Fibroblast of the conjunctiva (primary cell): Measurements from ENCODE around the gene ZHX3.
"Not testable (repeated sequence)": the region's sequence is repeated elsewhere in the genome, so short reads cannot be mapped to it uniquely, and the experiment has no call there.

Experiments used
- DNase-seq: peaks from one replicate; pipeline ENCODE4 v3.0.0-alpha.2; 2010; ENCODE audit warnings: low read depth

The ZHX3 gene

DNA sequence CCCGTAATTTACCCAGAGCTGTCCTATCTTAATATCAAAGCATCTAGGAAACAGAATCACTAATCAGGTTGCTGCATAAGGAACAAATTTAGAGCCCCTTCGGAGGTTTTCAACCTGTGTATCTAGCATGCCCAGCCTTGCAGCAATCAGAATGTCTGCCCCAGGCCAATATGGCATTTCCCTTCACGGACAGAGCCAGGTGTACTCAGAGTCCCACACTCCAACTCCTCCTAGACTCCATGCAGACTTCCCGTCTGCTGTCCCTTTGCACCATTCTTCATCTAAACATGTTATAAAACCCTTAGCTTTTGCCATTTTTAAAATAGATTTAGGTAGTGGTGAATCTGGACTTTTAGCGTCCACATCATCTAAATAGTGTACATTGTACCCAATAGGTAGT lies 61.0 kb downstream of the ZHX3 start:
- DNase-seq, result no peak

DNA sequence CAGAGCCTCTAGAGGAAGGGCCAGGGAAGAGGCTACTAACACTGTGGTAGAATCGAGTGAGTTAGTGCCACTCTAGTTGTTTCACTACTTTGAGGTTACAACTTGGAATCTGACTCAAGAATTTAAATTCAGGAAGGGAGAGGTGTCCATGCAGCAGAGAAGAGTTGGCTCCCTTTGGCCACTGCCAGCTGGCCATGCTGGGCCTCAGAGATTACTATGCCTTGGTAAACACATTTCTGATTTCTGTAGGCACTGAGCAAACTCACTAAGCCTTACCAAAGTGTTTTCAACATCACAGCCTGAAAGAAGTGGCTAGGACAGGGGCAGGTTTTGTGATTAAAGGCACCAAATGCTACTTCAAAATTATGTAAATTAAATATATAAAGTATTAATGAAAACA lies 61.9 kb downstream of the ZHX3 start:
- no peak for DNase-seq

DNA sequence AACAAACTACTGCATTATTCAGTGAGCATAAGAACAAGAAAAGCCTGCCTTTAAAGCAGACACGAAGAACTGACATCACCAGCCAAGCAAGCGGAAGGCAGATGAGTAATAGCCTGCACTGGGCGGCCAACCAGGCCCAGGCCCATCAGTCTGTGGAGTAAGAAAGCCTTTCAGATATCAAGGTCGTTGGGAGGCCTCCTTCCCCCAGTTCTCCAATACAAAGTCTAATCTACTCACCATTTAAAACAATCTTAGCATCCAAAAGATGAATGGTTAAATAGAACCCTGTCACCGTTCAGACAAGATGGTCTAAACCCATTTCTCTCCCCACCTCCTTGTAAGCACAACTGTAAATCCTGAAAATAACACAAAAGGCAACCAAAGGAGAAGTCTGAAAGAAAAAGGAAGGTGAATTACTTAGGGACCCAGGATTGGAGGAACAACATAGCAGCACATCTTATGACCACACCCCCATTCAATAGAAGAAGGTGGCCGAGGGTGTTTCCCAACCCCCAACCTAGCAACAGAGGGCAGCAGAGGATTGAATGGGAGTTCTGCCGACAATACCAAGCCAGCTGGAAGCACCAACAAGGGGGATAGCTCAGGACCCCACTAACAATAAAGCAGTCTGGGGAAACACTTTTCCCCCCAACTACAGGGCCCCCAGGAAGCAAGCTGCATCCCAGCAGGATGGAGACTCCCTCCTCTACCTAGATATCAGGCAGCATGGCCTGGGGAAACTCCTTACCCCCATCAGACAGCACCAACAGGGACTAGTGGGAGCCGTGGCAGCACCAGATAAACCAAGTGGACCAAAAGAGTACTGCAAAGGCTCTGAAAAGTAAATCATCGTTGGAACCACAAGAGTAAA lies 67.9 kb downstream of the ZHX3 start:
- peak; percentile 88 for DNase-seq

DNA sequence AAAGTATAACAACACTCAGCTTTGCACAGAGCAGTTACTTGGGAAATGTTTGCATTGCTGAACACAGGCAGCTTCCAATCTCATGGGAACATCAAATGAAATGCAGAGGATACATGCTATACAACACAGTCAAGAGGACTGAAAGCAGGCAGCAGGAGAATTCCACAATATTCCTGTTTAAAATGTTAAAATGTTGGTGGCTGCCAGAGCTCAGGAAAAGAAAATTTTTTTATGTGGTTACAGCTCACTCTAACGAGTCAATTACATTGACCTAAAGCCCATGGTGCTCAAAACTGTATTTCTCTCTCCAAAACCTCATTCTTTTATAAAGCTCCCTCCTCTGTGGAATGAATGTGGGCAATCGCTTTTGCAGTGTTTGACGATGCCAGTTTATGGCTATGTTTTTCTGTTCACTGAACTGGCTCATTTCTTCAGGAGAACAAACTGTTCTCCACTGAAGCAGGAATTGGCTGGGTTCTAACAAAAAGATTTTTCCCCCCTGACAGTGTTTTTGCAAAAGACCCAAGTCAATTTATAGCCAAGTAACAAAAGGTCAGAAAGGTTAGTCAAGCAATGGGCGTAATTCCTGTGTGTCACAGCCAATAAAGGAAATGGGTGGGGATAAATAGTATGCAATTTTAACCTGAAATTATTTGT lies 69.0 kb downstream of the ZHX3 start:
- peak; percentile 95 for DNase-seq

DNA sequence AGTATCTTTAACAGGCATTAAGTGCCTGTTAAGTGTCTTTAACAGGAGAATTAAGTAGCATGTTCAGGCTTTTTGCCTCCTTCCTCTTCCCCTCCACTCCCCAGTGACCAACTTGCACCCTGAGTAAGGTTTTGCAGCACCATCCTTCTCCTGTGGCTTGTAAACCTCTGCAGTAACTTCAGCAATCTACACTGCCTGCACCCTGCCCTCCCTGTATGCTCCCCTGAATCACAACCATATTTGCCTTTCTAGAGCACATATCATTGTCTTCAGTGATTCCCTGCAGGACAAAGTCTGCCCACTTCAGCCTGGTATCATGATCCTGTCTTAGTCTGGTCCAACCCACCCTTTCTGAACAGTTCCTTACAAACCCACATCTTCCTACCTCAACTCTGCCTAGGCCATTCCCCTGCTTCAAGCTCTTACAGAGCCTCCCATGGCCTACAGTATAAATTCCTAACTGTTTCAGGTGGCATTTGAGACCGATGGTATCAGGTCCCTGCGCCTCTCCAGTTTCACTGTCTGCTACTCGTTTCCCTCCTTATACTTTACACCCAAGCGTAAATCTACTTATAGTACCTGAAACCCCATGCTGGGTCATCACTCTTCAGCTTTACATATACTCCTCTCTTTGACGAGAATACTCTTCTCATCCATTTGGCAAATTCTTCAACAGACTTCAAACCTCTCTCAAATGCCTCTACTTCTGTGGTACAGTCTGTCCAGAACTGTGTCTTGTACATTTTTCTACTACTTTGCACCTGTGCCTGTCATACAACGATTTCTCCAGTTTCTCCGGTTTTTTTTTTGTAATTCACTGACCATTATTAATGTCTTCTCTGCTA lies 69.8 kb downstream of the ZHX3 start:
- DNase-seq, result no peak

DNA sequence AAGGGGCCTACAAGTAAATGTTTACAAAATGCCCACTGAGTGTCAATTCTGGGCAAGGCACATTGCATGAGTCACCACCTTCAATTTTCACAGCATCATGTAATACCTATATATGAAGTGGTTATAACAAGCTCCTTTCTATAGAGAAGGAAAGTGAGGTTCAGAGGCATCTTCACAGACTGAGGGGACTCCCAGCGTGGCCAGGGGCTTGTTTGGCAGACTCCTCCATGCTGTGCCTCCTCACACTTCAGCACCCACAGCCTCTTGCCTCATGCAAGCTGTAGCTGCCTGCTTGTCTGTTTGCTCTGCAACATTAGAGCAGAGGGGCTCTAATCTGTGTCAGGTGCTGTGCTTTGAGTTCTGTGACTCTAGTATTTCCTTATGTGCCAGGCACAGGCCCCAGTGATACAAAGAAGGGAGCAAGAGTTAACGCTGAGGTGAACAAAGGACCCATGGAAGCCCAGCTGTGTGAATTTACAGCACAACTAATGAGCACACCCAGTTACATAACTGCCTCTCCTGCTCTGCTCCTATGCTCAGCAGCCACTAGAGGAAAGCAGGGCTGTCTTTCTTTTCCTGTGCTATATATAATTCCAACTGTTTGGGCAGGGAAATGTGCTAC lies 72.3 kb downstream of the ZHX3 start:
- DNase-seq, result no peak

DNA sequence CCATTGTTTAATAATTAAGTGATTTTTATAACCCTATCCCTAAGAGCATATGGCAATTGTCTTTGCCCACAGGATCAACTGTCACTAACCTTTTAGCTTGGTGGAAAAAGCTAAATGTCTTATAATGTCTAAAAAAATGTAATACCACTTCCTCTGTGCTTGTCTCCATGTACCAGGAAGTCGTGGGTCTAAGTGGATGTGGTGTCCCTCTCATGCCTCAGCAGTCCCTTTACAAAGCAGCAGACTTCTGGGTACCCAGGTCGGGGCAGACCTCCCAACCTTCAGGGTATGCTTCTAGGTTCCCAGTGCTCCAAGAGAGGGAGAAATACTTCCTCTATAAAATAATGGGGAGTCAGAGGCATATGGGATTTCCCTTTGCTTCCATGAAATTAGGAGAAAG lies 74.7 kb downstream of the ZHX3 start:
- no peak for DNase-seq

DNA sequence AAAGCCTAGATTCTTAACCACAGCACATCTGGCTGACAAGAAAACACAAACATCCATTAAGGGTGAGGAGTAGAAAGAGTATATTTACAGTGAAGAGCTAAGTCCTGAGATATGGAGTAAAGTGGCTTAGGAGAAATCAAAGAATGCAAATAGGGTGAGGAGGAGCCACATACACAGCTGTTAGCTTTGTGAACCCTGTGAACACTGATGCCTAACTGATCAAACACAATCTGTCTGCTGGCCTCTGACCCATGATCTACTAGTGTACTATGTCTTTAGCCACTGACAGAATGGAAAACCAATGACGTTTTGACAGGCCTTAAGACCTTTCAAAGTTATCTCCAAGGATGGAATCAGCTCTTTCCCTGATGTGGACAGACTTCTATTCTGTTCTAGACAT lies 75.2 kb downstream of the ZHX3 start:
- DNase-seq, result no peak

DNA sequence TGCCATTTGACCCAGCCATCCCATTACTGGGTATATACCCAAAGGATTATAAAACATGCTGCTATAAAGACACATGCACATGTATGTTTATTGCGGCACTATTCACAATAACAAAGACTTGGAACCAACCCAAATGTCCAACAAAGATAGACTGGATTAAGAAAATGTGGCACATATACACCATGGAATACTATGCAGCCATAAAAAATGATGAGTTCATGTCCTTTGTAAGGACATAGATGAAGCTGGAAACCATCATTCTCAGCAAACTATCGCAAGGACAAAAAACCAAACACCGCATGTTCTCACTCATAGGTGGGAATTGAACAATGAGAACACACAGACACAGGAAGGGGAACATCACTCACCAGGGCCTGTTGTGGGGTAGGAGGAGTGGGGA lies 80.3 kb downstream of the ZHX3 start:
- DNase-seq, result not testable (repeated sequence)

DNA sequence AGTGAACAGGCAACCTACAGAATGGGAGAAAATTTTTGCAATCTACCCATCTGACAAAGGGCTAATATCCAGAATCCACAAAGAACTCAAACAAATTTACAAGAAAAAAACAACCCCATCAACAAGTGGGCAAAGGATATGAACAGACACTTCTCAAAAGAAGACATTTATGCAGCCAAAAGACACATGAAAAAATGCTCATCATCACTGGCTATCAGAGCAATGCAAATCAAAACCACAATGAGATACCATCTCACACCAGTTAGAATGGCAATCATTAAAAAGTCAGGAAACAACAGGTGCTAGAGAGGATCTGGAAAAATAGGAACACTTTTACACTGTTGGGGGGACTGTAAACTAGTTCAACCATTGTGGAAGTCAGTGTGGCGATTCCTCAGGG lies 80.7 kb downstream of the ZHX3 start:
- DNase-seq, result not testable (repeated sequence)

DNA sequence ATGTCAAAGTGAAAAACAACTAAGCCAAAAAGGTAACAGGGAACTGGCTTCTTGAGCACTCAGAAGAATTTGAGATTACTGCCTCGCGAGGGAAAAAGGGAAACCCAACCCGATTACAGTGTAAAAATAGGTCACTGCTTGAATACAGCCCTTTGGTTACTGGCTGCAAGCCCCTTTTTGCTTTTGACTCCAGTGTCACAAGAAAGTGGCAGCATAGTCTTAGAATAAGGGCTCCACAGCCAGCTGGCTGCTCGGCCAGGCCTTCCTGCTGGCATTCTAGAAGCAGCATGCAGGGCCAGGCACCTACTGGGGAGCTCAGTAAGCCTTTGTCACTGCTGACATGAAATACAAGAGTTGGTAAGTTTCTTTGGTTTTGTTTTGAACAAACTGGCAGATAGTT lies 83.0 kb downstream of the ZHX3 start:
- DNase-seq, result no peak

DNA sequence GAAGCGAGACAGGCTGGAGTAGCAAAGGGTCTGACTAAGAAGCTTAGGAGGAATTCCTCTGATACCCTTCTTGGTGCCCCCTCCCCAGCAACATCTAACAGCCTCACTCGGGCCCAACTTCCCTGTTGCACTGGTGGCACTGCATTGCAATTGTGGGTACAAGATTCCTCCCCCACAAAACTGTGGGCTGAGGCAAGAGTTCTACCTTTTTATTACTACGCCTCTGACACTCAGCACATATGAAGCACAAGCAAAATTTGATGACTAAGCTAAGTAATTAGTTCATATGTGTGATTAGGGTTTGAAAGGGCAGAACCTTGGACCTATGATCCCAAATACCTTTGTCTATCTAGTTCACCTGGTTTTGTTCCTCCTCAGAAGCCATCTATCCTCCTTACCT lies 83.5 kb downstream of the ZHX3 start:
- DNase-seq, result no peak

DNA sequence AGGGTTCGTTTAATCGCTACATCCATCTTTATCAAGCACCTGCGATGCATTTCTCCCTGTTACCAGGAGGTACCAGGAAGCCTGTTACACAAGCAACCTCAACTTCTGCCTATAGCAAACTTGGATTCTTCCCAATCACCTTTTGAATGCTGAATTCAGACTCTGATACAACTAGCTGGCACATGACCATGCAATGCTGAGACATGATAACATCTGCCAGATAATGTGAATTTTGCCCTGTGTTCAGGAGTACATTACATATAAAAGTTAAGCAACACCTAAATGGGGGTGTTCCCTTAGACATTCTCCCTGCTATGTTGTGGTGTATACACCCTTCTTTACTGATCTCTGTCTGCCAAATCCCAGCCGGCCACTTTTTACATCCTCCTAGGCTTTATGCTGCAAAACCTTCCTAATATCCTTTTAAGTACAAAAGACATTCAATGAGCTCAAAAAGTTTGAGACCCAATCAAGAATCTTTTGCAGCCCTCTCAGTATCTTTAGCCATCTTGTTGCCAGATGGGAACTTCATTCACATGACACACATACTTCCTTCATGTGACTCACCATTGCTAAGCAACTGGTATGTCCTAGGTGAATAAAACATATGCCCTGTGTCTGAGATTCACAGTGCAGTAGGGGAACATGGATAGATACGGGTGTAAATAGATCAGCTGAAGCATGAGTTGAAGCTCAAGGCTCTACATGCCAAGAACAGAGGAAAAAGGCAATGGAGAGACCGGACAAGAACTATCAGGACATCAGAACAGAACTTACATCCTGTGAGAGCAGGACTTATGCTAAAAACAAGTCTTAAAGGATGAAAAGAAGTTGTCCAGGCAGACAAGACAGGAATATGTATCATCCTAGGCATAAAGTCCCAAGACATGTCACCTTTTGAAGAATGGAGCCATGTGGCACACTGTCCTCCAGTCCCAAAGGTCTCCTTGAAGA lies 84.3 kb downstream of the ZHX3 start:
- DNase-seq, result peak; percentile 92

DNA sequence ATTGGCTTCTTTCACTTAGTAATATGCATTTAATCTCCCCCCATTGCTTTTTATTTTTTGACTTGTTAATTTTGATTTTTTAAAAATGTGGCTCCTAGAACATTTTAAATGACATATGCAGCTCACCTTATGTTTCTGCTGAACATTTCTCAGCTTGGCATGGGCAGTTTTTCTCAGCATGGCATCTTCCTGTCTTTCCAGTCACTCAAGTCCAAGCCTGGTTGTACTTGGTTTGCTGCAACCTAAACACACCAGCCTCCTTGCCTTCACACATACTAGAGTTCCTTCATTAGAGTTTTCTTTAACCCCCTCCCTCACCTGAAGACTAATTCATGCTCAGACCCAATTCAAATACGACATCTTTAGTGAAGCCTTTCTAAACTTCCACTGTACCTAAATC lies 86.4 kb downstream of the ZHX3 start:
- DNase-seq, result no peak

DNA sequence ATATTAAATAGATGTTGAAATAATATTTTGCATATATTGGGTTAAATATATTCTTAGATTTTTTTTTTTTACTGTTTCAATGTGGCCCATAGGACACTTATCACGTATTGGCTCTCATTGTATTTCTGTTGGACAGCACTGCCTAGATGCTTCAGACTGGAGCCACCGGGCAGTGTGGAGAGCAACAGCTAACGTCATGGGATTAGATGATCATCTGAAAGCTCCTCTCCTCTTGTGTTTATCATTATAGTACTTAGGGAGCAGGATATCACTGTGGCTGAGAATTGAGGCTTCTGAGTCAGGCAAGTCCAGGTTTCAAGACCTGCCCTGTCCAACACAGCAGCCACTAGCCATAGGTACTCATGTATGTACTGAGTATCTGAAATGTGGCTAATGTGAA lies 87.4 kb downstream of the ZHX3 start:
- no peak for DNase-seq

DNA sequence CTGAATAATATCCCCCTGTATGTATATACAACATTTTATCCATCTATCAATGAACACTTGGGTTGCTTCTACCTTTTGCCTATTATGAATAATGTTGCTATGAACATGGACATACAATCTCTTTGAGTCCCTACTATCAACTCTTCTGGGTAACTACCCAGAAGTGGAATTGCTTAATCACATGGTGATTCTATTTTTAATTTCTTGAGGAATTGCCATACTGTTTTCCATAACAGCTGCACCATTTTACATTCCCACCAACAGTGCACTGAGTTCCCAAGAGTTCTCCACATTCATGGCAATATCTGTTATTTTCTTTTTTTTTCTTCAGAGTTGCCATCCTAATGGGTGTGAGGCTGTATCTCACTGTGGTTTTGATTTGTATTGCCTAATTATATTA lies 88.3 kb downstream of the ZHX3 start:
- no peak for DNase-seq

DNA sequence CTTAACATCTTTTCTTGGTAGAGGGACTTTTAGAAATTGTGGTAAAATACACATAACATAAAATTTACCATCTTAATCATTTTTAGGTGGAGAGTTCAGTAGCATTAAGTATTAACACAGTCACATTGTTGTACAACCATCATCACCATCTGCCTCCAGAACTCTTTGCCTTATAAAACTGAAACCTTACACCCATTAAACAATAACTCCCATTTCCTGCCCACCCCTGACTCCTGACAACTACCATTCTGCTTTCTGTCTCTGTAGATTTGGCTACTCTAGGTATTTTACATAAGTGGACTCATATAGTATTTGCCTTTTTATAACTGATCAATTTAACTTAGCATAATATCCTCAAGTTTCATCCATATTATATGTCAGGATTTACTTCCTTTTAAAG lies 88.7 kb downstream of the ZHX3 start:
- DNase-seq, result no peak

DNA sequence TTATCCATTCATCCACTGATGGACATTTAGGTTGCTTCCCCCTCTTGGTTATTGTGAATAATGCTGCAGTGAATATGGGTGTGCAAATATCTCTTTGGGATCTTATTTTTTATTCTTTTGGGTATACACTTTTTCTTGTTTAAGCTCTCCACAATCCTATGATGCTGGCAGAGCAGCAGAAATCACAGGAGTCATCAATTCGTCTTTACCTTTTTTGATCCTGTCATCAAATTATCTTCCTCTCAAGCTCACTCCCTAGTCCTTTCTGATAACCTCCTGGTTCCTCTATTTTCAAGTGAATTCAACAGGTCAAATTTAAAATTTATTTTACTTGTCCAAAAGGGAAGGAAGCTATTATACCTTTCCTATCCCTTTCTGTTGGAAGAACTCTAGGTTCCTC lies 91.1 kb downstream of the ZHX3 start:
- no peak for DNase-seq

DNA sequence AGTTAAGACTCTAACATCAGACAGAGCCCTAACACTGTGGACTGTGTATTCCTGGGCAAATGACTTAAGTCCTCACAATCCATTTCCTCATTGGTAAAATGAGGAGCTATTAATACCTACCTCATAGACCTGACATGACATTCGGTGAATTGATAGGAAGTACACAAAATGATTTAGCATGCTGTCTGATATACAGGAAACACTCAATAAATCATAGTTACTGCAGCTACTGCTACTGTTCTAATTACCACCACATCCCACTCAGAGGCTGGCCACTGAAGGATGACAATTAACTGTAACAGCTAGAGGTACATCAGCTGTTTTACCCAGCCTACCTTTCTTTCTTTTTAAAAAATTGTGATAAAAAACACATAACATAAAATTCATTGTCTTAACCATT lies 92.4 kb downstream of the ZHX3 start:
- DNase-seq, result no peak

DNA sequence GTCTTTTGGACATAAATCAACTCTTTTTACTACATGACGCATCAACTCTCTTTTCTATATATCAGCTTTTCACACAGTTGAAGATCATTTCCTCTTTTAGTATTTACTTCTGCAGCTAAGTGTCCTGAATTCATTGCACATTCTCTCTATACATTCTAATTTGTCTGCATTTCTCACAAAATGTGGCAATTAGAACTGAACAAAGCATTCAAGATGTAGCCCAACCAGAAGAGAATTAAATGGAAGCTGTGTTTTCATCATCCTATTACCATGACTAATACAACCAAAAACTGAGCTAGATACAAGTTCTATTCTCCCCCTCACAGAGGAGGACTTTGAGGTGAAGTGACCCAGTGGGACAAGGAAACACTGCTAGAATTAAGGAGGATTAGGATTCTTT lies 93.2 kb downstream of the ZHX3 start:
- DNase-seq, result no peak

DNA sequence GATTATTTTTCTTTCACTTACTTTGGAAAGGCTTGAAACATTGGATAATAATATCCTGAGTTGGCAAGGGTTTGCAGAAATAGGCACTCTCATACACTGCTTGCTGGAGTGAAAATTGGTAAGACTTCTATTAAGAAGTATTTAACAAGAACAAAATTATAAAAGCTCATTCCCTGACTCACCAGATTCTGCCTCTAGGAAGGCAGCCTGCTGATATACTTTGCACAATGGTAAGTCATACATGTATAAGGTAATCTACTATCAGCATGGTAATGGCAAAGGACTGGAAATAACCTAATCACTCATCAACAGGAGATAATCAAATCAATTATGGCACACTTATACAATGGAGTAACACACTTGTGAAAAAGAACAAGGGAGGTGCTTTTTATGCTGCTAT lies 94.4 kb downstream of the ZHX3 start:
- no peak for DNase-seq
